BE2C (cell line): Measurements from ENCODE around the gene ZBTB12.
"Not testable (repeated sequence)": the region's sequence is repeated elsewhere in the genome, so short reads cannot be mapped to it uniquely, and the experiment has no call there.

ENCODE experiments used
- DNase-seq: peaks from one replicate; pipeline ENCODE4 v3.0.0-alpha.2; 2020
- H3K27me3 ChIP-seq: fragments of 250-450 bp; sonication (Bioruptor Pico); 2 replicates; pipeline ENCODE4 v1.5.1; 2020; ENCODE audit warnings: mild to moderate bottlenecking
- H3K36me3 ChIP-seq: fragments of 250-450 bp; sonication (Bioruptor Pico); 2 replicates; pipeline ENCODE4 v1.5.1; 2020; ENCODE audit warnings: mild to moderate bottlenecking
- H3K4me1 ChIP-seq: fragments of 250-450 bp; sonication (Bioruptor Pico); 2 replicates; pipeline ENCODE4 v1.5.1; 2020
- H3K4me3 ChIP-seq: 2 replicates; pipeline ENCODE4 v1.5.1; 2011; ENCODE audit warnings: low read depth, low read length
- H3K9me3 ChIP-seq: fragments of 250-450 bp; sonication (Bioruptor Pico); 2 replicates; pipeline ENCODE4 v1.5.1; 2020
- TF ChIP-seq, protein P1 (sequence below): IDR thresholded peaks from 2 replicates; pipeline ENCODE4 v1.5.1; 2012; ENCODE audit warnings: mild to moderate bottlenecking, low read depth, low read length

Gene ZBTB12

DNA sequence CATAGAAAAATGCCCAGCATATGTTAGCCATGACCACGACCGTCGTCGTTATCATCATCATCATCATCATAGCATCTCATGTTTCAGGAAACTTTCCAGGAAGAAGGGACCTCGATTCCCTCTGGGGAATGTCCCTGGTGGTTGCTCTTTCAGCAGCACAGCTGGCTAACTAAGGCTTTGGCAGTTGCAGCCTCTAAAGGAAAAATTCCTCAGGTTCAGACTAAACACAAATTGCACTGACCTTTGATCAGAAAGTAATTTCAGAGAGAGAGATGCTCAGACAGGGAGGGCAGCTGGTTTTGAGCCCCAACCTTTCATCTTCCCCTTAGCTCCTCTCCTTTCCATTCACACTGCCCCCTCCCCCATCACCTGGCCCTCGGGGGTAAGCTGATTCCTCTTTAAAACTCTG, 38.4 kb upstream of the ZBTB12 start:
- Histone ChIP-seq H3K4me1 (no peaks in the 10 kb centered on the region; the same call in 1 of the 2 replicates), H3K36me3 (no peaks in the 10 kb centered on the region), H3K4me3 (no peak overlapping the region), H3K27me3 (no peaks in the 10 kb centered on the region), H3K9me3 (no peaks in the 10 kb centered on the region)
- TF ChIP-seq, protein P1, sequence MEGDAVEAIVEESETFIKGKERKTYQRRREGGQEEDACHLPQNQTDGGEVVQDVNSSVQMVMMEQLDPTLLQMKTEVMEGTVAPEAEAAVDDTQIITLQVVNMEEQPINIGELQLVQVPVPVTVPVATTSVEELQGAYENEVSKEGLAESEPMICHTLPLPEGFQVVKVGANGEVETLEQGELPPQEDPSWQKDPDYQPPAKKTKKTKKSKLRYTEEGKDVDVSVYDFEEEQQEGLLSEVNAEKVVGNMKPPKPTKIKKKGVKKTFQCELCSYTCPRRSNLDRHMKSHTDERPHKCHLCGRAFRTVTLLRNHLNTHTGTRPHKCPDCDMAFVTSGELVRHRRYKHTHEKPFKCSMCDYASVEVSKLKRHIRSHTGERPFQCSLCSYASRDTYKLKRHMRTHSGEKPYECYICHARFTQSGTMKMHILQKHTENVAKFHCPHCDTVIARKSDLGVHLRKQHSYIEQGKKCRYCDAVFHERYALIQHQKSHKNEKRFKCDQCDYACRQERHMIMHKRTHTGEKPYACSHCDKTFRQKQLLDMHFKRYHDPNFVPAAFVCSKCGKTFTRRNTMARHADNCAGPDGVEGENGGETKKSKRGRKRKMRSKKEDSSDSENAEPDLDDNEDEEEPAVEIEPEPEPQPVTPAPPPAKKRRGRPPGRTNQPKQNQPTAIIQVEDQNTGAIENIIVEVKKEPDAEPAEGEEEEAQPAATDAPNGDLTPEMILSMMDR, result no peak
- DNase-seq, result no peak

DNA sequence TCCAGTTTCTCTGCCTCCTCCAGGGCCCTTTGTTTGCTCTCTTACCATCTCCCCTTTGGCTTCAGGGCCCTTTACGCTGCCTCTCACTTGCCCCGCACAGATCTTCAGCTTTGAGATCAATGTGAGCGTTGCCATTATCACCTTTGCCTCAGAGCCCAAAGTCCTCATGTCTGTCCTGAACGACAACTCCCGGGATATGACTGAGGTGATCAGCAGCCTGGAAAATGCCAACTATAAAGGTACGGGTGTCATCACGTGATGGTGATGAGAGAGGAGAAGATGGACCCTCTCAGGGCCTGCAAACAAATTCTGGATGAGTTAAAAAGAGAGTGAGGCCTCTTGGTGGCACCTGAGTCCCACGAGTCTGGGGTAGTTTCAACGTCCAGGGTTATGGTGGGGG, 33.9 kb upstream of the ZBTB12 start:
- H3K4me1 ChIP-seq, result no peaks in the 10 kb centered on the region; the same call in 1 of the 2 replicates
- no peaks in the 10 kb centered on the region for H3K27me3 ChIP-seq
- H3K4me3 ChIP-seq, result no peak overlapping the region
- TF ChIP-seq, protein P1, result no peak
- no peaks in the 10 kb centered on the region for H3K36me3 ChIP-seq
- no peaks in the 10 kb centered on the region; the same call in 1 of the 2 replicates for H3K9me3 ChIP-seq
- no peak for DNase-seq

DNA sequence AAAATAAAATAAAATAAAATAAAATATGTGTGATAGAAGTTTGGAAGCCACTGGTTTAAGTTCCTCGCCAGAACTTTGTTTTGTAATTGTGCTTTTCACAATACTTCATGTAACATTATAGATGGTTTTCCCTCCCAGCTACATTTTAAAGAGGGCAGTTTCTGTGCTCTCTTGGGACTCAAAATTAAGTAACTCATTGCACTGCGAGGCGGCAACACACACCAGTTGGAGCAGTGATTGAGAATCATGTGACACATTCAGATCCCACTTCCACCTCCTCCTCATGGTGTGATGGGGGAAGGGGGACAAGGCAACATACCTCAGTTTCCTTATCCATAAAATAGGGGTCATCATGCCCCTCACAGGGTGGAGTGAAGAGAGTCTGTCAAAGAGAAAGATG, 33.1 kb upstream of the ZBTB12 start:
- DNase-seq, result no peak
- no peaks in the 10 kb centered on the region for H3K27me3 ChIP-seq
- TF ChIP-seq, protein P1, result no peak
- no peaks in the 10 kb centered on the region for H3K36me3 ChIP-seq
- H3K9me3 ChIP-seq, result no peaks in the 10 kb centered on the region; the same call in 1 of the 2 replicates
- no peaks in the 10 kb centered on the region; the same call in 1 of the 2 replicates for H3K4me1 ChIP-seq
- no peak overlapping the region for H3K4me3 ChIP-seq

DNA sequence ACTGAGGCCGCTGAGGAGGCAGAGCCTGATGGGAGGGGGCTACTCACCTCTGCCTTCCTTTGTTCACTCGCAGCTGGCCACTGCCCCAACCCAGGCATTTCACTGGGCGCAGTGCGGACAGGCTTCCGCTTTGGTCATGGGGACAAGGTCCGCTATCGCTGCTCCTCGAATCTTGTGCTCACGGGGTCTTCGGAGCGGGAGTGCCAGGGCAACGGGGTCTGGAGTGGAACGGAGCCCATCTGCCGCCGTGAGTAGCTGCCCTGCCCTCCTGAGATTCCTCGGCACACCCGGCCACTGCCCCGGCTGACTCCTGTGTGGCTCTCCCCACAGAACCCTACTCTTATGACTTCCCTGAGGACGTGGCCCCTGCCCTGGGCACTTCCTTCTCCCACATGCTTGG, 31.7 kb upstream of the ZBTB12 start:
- H3K9me3 ChIP-seq, result no peaks in the 10 kb centered on the region; the same call in 1 of the 2 replicates
- H3K36me3 ChIP-seq, result no peaks in the 10 kb centered on the region
- no peak overlapping the region for H3K4me3 ChIP-seq
- H3K27me3 ChIP-seq, result no peaks in the 10 kb centered on the region
- DNase-seq, result no peak
- TF ChIP-seq, protein P1, result no peak
- H3K4me1 ChIP-seq, result no peaks in the 10 kb centered on the region

DNA sequence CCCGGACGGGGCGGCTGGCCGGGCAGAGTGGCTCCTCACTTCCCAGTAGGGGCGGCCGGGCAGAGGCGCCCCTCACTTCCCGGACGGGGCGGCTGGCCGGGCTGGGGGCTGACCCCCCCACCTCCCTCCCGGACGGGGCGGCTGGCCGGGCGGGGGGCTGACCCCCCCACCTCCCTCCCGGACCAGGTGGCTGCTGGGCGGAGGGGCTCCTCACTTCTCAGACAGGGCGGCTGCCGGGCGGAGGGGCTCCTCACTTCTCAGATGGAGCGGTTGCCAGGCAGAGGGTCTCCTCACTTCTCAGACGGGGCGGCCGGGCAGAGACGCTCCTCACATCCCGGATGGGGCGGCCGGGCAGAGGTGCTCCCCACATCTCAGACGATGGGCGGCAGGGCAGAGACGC, 30.3 kb upstream of the ZBTB12 start:
- H3K36me3 ChIP-seq, H3K27me3 ChIP-seq, H3K9me3 ChIP-seq, H3K4me1 ChIP-seq, DNase-seq, H3K4me3 ChIP-seq: not testable (repeated sequence)

DNA sequence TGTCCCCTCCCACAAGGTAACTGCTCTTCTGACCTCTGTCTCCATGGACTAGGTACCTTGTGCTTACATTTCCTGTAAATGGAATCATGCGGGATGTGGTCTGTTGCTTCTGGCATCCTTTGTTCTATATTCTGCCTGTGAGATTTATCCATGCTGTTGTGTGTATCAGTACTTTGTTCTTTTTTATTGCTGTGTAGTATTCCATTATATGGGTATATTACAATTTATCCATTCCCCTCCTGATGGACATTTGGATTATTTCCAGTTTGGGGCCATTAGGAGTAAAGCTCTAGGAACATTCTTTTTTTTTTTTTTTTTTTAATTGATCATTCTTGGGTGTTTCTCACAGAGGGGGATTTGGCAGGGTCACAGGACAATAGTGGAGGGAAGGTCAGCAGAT, 29.1 kb upstream of the ZBTB12 start:
- H3K4me3 ChIP-seq, result no peak overlapping the region
- no peaks in the 10 kb centered on the region; the same call in 1 of the 2 replicates for H3K9me3 ChIP-seq
- no peaks in the 10 kb centered on the region for H3K27me3 ChIP-seq
- DNase-seq, result no peak
- TF ChIP-seq, protein P1, result no peak
- no peaks in the 10 kb centered on the region for H3K36me3 ChIP-seq
- no peaks in the 10 kb centered on the region for H3K4me1 ChIP-seq

DNA sequence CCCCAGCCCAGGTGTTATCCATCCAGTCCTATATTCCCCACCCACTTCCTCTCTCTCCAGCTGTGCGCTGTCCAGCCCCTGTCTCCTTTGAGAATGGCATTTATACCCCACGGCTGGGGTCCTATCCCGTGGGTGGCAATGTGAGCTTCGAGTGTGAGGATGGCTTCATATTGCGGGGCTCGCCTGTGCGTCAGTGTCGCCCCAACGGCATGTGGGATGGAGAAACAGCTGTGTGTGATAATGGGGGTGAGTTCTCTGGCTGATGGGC, 26.7 kb upstream of the ZBTB12 start:
- no peaks in the 10 kb centered on the region for H3K4me1 ChIP-seq
- DNase-seq, result no peak
- H3K4me3 ChIP-seq, result no peak overlapping the region
- H3K27me3 ChIP-seq, result no peaks in the 10 kb centered on the region
- no peaks in the 10 kb centered on the region; the same call in 1 of the 2 replicates for H3K9me3 ChIP-seq
- TF ChIP-seq, protein P1, result no peak
- H3K36me3 ChIP-seq, result no peaks in the 10 kb centered on the region
